Neural cell (in vitro differentiated cells): ENCODE measurements around the gene ZNF638. TPM values are rescaled to one million over a fixed set of nuclear protein-coding genes. Genes with fewer than 3 reads are reported as not detected.

ENCODE experiments used
- H2AFZ ChIP-seq: fragments of 200-600, 300-800 bp; sonication (generic), shearing (Covaris generic); 2 replicates; pipeline ENCODE4 v1.6.0; 2014; ENCODE audit warnings: low read depth, mild to moderate bottlenecking, antibody characterized with exemption, low read length, moderate library complexity
- H3F3A ChIP-seq: fragments of 200-600 bp; shearing (Covaris generic); 2 replicates; pipeline ENCODE4 v1.6.1; 2016; ENCODE audit warnings: mild to moderate bottlenecking, moderate library complexity, mixed read lengths, antibody characterized with exemption, low read length; ENCODE audit not compliant: insufficient read depth, poor library complexity, severe bottlenecking
- H3K27ac ChIP-seq: fragments of 200-600, 300-800 bp; sonication (generic), shearing (Covaris generic); 2 replicates; pipeline ENCODE4 v1.5.1; 2014; ENCODE audit warnings: mild to moderate bottlenecking, low read length, moderate library complexity
- H3K27me3 ChIP-seq: fragments of 300-800, 200-600 bp; sonication (generic), shearing (Covaris generic); 2 replicates; pipeline ENCODE4 v1.6.0; 2014; ENCODE audit warnings: mild to moderate bottlenecking, low read depth, low read length, moderate library complexity; ENCODE audit not compliant: insufficient read depth
- H3K36me3 ChIP-seq: fragments of 300-800, 200-600 bp; sonication (generic), shearing (Covaris generic); 2 replicates; pipeline ENCODE4 v1.5.1; 2014; ENCODE audit warnings: mild to moderate bottlenecking, antibody characterized with exemption, low read length, moderate library complexity; ENCODE audit not compliant: insufficient read depth
- H3K4me2 ChIP-seq: fragments of 300-800, 200-600 bp; sonication (generic), shearing (Covaris generic); 2 replicates; pipeline ENCODE4 v1.6.0; 2014; ENCODE audit warnings: mild to moderate bottlenecking, low read length
- H3K4me3 ChIP-seq: fragments of 300-800, 200-600 bp; sonication (generic), shearing (Covaris generic); 2 replicates; pipeline ENCODE4 v1.5.1; 2014; ENCODE audit warnings: mild to moderate bottlenecking, low read length, moderate library complexity
- H3K79me2 ChIP-seq: fragments of 200-600 bp; shearing (Covaris generic); replicated peaks from 2 replicates; pipeline ENCODE4 v1.6.0; 2014; ENCODE audit warnings: mild to moderate bottlenecking, low read length, moderate library complexity; ENCODE audit not compliant: insufficient read depth
- H3K9ac ChIP-seq: fragments of 300-800, 200-600 bp; sonication (generic), shearing (Covaris generic); 2 replicates; pipeline ENCODE4 v1.6.1; 2016; ENCODE audit warnings: mild to moderate bottlenecking, low read length, mixed read lengths
- H3K9me2 ChIP-seq: fragments of 200-600 bp; shearing (Covaris generic); 2 replicates; pipeline ENCODE4 v1.6.1; 2016; ENCODE audit warnings: mild to moderate bottlenecking, low read length, mixed read lengths; ENCODE audit not compliant: insufficient read depth
- H3K9me3 ChIP-seq: fragments of 200-600, 300-800 bp; sonication (generic), shearing (Covaris generic); 2 replicates; pipeline ENCODE4 v1.6.1; 2016; ENCODE audit warnings: mild to moderate bottlenecking, mixed run types, low read length, moderate library complexity, mixed read lengths
- H4K20me1 ChIP-seq: fragments of 200-600 bp; shearing (Covaris generic); 2 replicates; pipeline ENCODE4 v1.6.1; 2016; ENCODE audit warnings: mild to moderate bottlenecking, mixed run types; ENCODE audit not compliant: insufficient read depth
- CTCF ChIP-seq: fragments of 450-650 bp; IDR thresholded peaks from 2 replicates; pipeline ENCODE4 v1.5.1; 2014; ENCODE audit warnings: antibody characterized with exemption, mild to moderate bottlenecking, moderate library complexity; ENCODE audit not compliant: poor library complexity, severe bottlenecking
- EP300 ChIP-seq: fragments of 450-650 bp; conservative IDR thresholded peaks from 2 replicates; pipeline ENCODE4 v1.6.1; 2014; ENCODE audit warnings: antibody characterized with exemption, mild to moderate bottlenecking, moderate library complexity; ENCODE audit not compliant: poor library complexity, severe bottlenecking
- EZH2 ChIP-seq: fragments of 200-600, 300-800 bp; shearing (Covaris generic), sonication (generic); IDR thresholded peaks from 2 replicates; pipeline ENCODE4 v1.6.1; 2014; ENCODE audit warnings: antibody characterized with exemption, low read length, borderline replicate concordance, mild to moderate bottlenecking; ENCODE audit not compliant: insufficient read depth, poor library complexity, severe bottlenecking
- MXI1 ChIP-seq: fragments of 450-650 bp; conservative IDR thresholded peaks from 2 replicates; pipeline ENCODE4 v1.6.1; 2014; ENCODE audit warnings: antibody characterized with exemption, mild to moderate bottlenecking; ENCODE audit not compliant: poor library complexity, severe bottlenecking
- POLR2AphosphoS5 ChIP-seq: IDR thresholded peaks from 2 replicates; pipeline ENCODE4 v1.6.1; 2012
- RAD21 ChIP-seq: fragments of 450-650 bp; conservative IDR thresholded peaks from 2 replicates; pipeline ENCODE4 v1.6.1; 2014; ENCODE audit warnings: antibody characterized with exemption, mild to moderate bottlenecking, moderate library complexity
- REST ChIP-seq: IDR thresholded peaks from 2 replicates; pipeline ENCODE4 v1.6.1; 2012; ENCODE audit warnings: borderline replicate concordance
- SMC3 ChIP-seq: fragments of 450-650 bp; conservative IDR thresholded peaks from 2 replicates; pipeline ENCODE4 v1.6.1; 2014; ENCODE audit warnings: antibody characterized with exemption, mild to moderate bottlenecking, moderate library complexity; ENCODE audit not compliant: poor library complexity
- TAF1 ChIP-seq: IDR thresholded peaks from 2 replicates; pipeline ENCODE4 v1.6.1; 2012; ENCODE audit warnings: low read depth
- polyA plus RNA-seq: library from polyadenylated mRNA; depleted of rRNA; stranded (reverse); fragments of >200 nt; gene quantifications from 2 replicates; pipeline ENCODE4 v1.2.3, GENCODE V29; 2014

The ZNF638 gene
- polyA plus RNA-seq, 1 donor from 2014 or later: 308 TPM

GRCh38 chr2:71457923-71458322 lies 126.3 kb downstream of the ZNF638 start:
- Histone ChIP-seq H3F3A (no peaks in the 10 kb centered on the region), H3K9ac (no peak overlapping the region), H3K27me3 (peaks cover 26% of the 10 kb centered on the region), H2AFZ (no peak overlapping the region), H3K79me2 (no peaks in the 10 kb centered on the region), H3K36me3 (no peaks in the 10 kb centered on the region), H3K4me2 (no peak overlapping the region), H3K9me2 (no peaks in the 10 kb centered on the region), H3K4me3 (no peak overlapping the region), H4K20me1 (no peaks in the 10 kb centered on the region), H3K9me3 (no peaks in the 10 kb centered on the region), H3K27ac (no peak overlapping the region)
- TF ChIP-seq SMC3: no peak
- no peak for TF ChIP-seq MXI1
- TF ChIP-seq EP300: no peak
- no peak for TF ChIP-seq POLR2AphosphoS5
- TF ChIP-seq RAD21: no peak
- TF ChIP-seq EZH2: no peak
- TF ChIP-seq TAF1: no peak
- no peak for TF ChIP-seq REST
- no peak for TF ChIP-seq CTCF

GRCh38 chr2:71458413-71459083 lies 127.0 kb downstream of the ZNF638 start:
- Histone ChIP-seq H4K20me1 (no peaks in the 10 kb centered on the region), H3K27ac (no peak overlapping the region), H2AFZ (no peak overlapping the region), H3K9me2 (no peaks in the 10 kb centered on the region), H3K79me2 (no peaks in the 10 kb centered on the region), H3K4me3 (no peak overlapping the region), H3K9me3 (no peaks in the 10 kb centered on the region), H3K27me3 (peaks cover 23% of the 10 kb centered on the region), H3K9ac (no peak overlapping the region), H3K4me2 (no peak overlapping the region), H3F3A (no peaks in the 10 kb centered on the region), H3K36me3 (no peaks in the 10 kb centered on the region)
- TF ChIP-seq TAF1 (no peak), SMC3 (no peak), EZH2 (no peak), CTCF (no peak), EP300 (no peak), REST (no peak), MXI1 (no peak), POLR2AphosphoS5 (no peak), RAD21 (no peak)
